ENCODE data around the gene GPR27. TPM values are rescaled to one million over a fixed set of nuclear protein-coding genes. Genes with fewer than 3 reads are reported as not detected.

The GPR27 gene
- total RNA-seq, 1 donor from 2014 or later = not detected

DNA sequence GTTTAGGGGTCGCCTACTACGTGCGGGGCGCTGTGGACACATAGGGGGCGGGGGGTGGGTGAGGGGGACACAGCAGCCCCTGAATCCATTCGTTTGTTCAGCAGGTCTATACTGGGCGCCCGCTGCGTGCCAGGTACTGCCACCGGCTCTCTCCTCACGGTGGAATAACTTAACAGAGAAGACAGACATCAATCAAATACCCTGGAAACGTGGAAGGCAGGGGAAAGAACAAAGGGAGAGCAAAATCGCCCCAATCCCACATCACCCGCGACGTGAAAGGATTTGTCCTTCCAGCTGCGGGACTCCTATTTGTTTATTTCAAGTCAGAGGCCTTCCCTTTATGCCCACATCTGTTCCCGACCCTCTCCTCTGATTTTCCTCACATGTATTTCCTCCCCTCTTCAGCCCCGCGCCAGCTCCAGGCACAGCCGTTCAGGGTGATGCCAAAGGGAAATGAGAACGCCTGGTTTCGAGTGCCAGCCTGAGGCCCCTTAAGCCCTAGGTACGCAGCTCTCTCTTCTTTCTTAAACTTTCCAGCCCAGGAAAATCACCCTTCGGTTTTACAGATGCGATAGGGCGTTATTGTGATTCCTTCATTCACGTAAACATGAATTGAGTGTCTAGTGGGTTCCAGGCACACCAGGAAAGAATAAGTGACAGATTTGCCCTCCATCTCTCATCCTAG is 32.0 kb downstream of the GPR27 start:
- DNase-seq (ENCODE audit: low read depth in 2 of 2) = no peak

DNA sequence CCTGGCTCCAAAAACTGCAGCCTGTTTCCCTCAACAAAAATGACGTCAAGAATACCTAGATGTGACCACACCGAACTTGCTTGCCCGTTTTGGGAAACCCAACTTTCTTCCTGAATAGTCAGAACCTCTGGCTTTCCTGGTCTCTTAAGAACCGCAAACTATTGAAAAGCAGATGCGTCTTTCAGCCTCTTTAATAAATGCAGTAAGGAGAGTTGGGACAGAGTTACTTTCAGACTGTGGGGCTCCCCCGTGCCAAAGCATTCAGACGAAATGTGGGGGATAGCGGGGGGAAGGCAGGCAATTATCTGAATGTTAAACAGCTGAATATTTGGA is 32.5 kb downstream of the GPR27 start:
- DNase-seq (ENCODE audit: low read depth in 2 of 2) = no peak

DNA sequence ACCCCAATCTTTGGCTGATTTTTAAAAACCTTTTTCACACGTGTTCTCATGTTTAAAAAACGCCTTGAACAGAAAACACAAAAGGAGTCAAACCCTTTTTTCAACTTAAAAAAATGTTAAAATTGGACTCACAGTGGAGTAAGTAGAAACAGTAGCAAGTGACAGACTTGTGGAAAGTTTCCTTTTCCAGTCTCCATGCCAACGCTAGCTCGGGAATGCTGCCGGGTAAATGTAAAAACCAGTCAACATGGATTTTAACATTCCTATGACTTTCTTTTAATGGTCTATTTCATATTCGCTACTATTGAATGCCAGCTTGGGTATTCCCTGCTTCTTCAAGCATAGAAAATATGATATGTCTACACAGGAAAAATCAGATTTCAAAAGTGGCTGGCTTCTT is 32.9 kb downstream of the GPR27 start:
- peak in 1 of 2 donors; percentile 40 for DNase-seq (ENCODE audit: low read depth in 2 of 2)

DNA sequence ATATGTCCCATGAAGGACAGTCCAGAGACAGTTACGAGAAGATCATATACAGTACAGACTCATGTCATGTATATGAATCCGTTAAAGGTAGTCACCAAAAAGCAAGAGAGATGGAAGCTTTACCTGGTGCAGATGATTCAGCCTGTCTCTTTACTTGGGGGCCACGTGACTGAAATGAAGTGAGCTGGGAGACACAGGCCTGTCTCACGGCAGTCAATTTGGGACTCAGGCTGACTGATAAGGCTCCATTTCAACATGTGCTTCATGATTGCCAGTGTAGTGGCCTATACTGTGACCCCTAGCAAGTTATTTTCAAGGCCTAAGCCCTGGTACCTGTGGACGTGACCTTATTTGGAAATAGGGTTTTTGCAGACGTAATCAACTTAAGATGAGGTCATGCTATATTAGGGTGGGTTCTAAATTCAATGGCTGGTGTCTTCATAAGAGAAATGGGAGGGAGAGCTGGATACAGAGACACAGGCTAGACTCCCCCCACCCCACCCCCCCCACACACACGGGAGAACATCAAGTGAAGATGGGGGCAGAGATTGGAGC is 34.3 kb downstream of the GPR27 start:
- DNase-seq (ENCODE audit: low read depth in 2 of 2) = no peak

DNA sequence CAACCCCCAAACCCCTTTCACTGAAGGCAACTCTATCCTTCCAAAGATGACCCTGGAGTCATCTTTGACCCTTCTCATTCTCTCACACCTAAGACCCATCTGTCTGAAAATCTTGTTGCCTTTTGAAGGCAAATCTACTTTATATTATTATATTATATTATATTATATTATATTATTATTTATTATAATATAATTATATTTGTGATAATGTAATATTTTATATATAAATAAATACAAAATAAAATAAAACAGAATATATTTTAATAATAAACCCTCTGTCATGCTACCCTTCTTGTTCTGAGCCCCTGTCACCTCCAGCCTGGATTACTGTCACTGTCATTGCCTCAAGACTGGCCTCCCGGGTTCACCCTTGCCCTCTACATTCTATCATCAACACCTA is 36.3 kb downstream of the GPR27 start:
- no peak for DNase-seq (ENCODE audit: low read depth in 2 of 2)

DNA sequence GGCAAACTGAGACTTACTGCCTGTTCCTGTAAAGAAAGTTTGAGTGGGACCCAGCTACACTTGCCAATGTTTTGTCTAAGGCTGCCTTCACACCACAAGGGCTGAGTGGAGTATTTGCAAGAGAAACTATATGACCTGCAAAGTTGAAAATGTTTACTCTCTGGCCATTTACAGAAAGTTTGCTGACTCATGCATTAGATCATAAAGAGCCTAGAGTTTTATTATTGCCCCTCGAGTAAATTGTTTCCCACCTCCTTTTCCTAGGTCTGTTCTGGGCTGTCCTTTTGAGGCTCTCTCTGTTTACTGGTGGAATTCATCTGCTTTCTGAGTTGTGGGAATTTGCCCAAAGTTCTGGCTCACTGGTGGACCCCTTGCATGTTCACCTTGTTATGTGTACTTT is 38.0 kb downstream of the GPR27 start:
- no peak for DNase-seq (ENCODE audit: low read depth in 2 of 2)

DNA sequence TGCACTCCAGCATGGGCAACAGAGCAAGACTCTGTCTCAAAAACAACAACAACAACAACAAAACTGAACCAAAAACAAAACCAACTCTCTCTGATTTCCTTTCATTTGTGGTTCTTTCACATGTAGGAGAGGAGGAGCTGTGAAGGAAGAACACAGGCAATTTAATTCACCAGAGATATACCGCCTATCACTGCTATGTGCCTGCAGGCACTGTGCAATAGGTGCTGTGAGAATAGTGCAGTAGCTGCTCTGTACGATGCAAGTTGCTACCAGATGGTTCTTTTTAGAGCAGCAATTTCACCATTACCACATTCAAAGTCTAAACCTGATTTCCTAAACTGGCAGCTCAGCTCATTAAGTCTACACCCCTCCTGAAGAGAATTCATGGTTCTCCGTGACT is 42.6 kb downstream of the GPR27 start:
- no peak for DNase-seq (ENCODE audit: low read depth in 2 of 2)

DNA sequence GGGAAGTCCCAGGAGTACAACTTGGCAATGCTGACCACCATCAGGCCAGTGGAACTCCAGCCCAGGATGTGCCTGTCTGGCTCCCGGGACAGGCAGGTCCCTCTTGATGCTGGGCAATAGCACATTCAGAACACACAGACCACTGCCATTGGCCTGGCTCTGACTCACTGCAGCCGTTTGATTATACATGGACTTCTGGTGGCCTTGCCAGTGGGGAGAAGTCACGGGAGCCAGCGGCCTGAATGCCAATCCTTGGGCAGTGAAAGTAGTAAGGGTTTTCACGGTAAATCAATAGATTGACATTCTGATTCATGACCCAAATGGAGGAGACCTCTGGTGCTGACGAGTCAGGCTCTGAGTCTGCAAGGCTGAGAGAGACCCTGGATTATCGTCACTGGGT is 43.8 kb downstream of the GPR27 start:
- no peak for DNase-seq (ENCODE audit: low read depth in 2 of 2)

DNA sequence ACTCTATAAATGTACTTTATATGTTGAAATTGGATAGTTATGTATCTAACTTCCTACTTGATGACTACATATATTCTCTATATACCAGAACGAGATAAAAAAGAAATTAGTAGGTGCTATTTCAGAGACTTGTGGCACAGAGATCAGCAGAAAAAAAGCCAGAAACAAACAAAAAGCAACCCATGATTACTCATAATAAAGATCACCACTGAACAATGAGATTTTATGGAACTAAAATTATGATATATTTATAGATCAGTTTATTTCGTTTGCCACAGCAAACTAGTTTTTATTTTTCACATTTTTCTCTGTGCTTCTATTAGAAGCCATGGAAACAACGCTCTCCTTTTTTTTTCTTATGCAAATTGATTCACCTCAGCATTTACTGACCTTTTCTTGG is 46.4 kb downstream of the GPR27 start:
- DNase-seq (ENCODE audit: low read depth in 2 of 2) = no peak

DNA sequence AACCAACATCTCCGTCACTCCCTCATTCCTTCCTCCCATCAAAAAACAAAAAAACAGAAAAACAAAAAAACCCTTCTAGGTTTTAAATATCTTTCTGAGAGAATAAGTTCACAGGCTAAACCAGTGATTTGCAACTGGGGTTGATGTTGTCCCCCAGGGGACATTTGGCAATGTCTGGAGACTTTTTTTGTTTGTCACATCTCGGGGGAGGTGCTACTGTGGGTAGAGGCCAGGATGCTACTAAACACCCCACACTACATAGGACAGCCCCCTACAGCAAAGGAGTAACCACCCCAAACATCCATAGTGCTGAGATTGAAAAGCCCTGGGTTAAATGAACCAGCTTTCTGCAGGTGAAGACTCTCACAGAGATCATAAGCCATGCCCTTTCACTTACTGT is 48.3 kb downstream of the GPR27 start:
- no peak for DNase-seq (ENCODE audit: low read depth in 2 of 2)

DNA sequence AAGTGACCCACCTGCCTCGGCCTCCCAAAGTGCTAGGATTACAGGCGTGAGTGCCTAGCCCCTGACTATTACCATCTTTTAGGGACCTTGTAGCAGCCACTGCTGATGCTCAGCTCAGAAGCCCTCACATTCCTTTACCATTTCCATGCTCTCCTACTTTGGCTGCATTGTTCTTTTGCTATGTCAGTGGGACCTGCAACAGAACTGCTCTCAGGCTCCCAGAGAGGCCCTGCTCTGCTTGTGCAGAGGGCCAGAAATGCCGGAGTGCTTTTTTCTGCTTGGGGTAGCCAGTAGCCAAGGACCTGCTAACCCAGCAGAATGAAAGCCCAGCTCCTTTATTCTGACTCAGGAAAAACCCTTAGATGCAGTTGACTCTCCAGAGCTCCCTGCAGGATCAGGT is 49.6 kb downstream of the GPR27 start:
- DNase-seq (ENCODE audit: low read depth in 2 of 2) = no peak

DNA sequence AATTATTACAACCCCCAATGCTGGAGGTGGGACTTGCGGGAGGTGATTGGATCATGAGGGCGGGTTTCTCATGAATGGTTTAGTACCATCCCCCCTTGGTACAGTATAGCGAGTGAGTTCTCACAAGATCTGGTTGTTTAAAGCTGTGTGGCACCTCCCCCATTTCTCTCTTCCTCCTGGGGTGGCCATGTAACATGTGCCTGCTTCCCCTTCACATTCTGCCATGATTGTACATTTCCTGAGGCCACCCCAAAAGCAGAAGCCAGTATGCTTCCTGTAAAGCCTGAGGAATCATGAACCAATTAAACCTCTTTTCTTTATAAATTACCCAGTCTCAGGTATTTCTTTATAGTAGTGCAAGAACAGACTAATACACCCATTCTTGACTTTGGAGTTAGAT is 51.5 kb downstream of the GPR27 start:
- DNase-seq (ENCODE audit: low read depth in 2 of 2) = no peak

DNA sequence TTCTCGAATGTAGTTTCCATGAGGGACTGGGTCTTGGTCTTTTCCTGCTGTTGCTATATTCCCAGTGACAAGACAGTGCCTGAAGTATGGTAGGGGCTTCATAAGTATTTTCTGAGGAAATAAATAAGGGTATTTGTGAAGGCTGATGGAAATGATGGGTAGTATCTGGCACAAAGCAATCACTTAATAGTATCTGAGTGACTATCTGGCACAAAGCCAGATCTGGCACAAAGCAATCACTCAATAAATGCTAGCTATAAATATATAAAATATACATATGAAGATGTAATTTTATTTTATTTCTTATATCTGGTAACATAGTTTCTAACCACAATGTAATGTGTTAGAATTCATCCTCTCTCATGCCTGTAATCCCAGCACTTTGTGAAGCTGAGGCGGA is 52.0 kb downstream of the GPR27 start:
- no peak for DNase-seq (ENCODE audit: low read depth in 2 of 2)

Other genes starting within 250 kb of the GPR27 start
- gene FOXP1, start 170.1 kb upstream of the GPR27 start, total RNA-seq = 46.4 and 75.2 TPM in 2 replicates
- 0.60 and 1.3 TPM in 2 replicates for gene EIF4E3, start 28.5 kb upstream of the GPR27 start, total RNA-seq
- not detected in 2 replicates for gene PROK2, start 31.3 kb downstream of the GPR27 start, total RNA-seq

All from lung microvascular endothelial cell (primary cell).